ENCODE measurements around the gene MYO9B. TPM values are rescaled to one million over a fixed set of nuclear protein-coding genes. Genes with fewer than 3 reads are reported as not detected.
"Not testable (repeated sequence)": the region's sequence is repeated elsewhere in the genome, so short reads cannot be mapped to it uniquely, and the experiment has no call there.

MYO9B gene
- total RNA-seq, 1 donor from 2014 or later, result 123 TPM

- Mint-ChIP-seq H3K4me3 (ENCODE audit: unreplicated experiment) (no peak overlapping the region), H3K4me1 (ENCODE audit: low read depth, unreplicated experiment) (peaks cover 32% of the 10 kb centered on the region), H3K27me3 (ENCODE audit: low read depth, unreplicated experiment) (no peaks in the 10 kb centered on the region), H3K36me3 (ENCODE audit: low read depth, unreplicated experiment) (peaks cover 30% of the 10 kb centered on the region), H3K27ac (ENCODE audit: unreplicated experiment) (no peak overlapping the region), H3K9me3 (ENCODE audit: unreplicated experiment) (no peaks in the 10 kb centered on the region)
- peaks cover 22% of the 10 kb centered on the region for H3K36me3 ChIP-seq (ENCODE audit: insufficient read depth, low read length)
- H3K27ac ChIP-seq (ENCODE audit: low read depth, low read length), result no peak overlapping the region
- TF ChIP-seq, protein P1, sequence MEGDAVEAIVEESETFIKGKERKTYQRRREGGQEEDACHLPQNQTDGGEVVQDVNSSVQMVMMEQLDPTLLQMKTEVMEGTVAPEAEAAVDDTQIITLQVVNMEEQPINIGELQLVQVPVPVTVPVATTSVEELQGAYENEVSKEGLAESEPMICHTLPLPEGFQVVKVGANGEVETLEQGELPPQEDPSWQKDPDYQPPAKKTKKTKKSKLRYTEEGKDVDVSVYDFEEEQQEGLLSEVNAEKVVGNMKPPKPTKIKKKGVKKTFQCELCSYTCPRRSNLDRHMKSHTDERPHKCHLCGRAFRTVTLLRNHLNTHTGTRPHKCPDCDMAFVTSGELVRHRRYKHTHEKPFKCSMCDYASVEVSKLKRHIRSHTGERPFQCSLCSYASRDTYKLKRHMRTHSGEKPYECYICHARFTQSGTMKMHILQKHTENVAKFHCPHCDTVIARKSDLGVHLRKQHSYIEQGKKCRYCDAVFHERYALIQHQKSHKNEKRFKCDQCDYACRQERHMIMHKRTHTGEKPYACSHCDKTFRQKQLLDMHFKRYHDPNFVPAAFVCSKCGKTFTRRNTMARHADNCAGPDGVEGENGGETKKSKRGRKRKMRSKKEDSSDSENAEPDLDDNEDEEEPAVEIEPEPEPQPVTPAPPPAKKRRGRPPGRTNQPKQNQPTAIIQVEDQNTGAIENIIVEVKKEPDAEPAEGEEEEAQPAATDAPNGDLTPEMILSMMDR (IDR thresholded peaks at IDR 0.05; ENCODE audit: insufficient read depth, low read depth, low read length), result no peak
- TF ChIP-seq EZH2 (IDR thresholded peaks at IDR 0.05; ENCODE audit: insufficient read depth, low read length), result no peak
- no peaks in the 10 kb centered on the region for H3K27me3 ChIP-seq (ENCODE audit: insufficient read depth, low read length)
- H3K4me3 ChIP-seq (ENCODE audit: insufficient read depth, low read depth, low read length), result no peak overlapping the region
- H3K9ac ChIP-seq (ENCODE audit: low read length), result no peak overlapping the region
- H3K9me3 ChIP-seq (ENCODE audit: insufficient read depth, low read depth, low read length), result no peaks in the 10 kb centered on the region
- peaks cover 58% of the 10 kb centered on the region for H4K20me1 ChIP-seq (ENCODE audit: insufficient read depth, low read length)
- DNase-seq (ENCODE audit: low read depth) (no peak), FAIRE-seq (no peak)
- H3K4me2 ChIP-seq (ENCODE audit: low read length), result no peak overlapping the region
- H2AFZ ChIP-seq (ENCODE audit: low read depth, low read length), result no peak overlapping the region
- H3K4me1 ChIP-seq (ENCODE audit: insufficient read depth, low read length), result peaks cover 17% of the 10 kb centered on the region
- peaks cover 85% of the 10 kb centered on the region for H3K79me2 ChIP-seq (ENCODE audit: insufficient read depth, low read length)
Measured at GRCh38 chr19:17105556-17105955, 30.0 kb downstream of the MYO9B start.

- peaks cover 26% of the 10 kb centered on the region for H3K4me1 Mint-ChIP-seq (ENCODE audit: low read depth, unreplicated experiment)
- H3K4me3 Mint-ChIP-seq (ENCODE audit: unreplicated experiment); DNase-seq (ENCODE audit: low read depth); H3K27me3 Mint-ChIP-seq (ENCODE audit: low read depth, unreplicated experiment); H3K9me3 Mint-ChIP-seq (ENCODE audit: unreplicated experiment); H3K27me3 ChIP-seq (ENCODE audit: insufficient read depth, low read length); H3K9me3 ChIP-seq (ENCODE audit: insufficient read depth, low read depth, low read length); H2AFZ ChIP-seq (ENCODE audit: low read depth, low read length); FAIRE-seq; H3K4me3 ChIP-seq (ENCODE audit: insufficient read depth, low read depth, low read length): not testable (repeated sequence)
- peak overlapping the region; percentile 92 for H3K27ac Mint-ChIP-seq (ENCODE audit: unreplicated experiment)
- peaks cover 27% of the 10 kb centered on the region for H3K36me3 Mint-ChIP-seq (ENCODE audit: low read depth, unreplicated experiment)
- Histone ChIP-seq H4K20me1 (ENCODE audit: insufficient read depth, low read length) (peaks cover 56% of the 10 kb centered on the region), H3K27ac (ENCODE audit: low read depth, low read length) (peak overlapping the region; percentile 85), H3K79me2 (ENCODE audit: insufficient read depth, low read length) (peaks cover 85% of the 10 kb centered on the region), H3K4me2 (ENCODE audit: low read length) (peak overlapping the region; percentile 78), H3K9ac (ENCODE audit: low read length) (peak overlapping the region; percentile 70), H3K36me3 (ENCODE audit: insufficient read depth, low read length) (peaks cover 21% of the 10 kb centered on the region), H3K4me1 (ENCODE audit: insufficient read depth, low read length) (peaks cover 17% of the 10 kb centered on the region)
Measured at GRCh38 chr19:17106964-17107363, 31.4 kb downstream of the MYO9B start.

DNA sequence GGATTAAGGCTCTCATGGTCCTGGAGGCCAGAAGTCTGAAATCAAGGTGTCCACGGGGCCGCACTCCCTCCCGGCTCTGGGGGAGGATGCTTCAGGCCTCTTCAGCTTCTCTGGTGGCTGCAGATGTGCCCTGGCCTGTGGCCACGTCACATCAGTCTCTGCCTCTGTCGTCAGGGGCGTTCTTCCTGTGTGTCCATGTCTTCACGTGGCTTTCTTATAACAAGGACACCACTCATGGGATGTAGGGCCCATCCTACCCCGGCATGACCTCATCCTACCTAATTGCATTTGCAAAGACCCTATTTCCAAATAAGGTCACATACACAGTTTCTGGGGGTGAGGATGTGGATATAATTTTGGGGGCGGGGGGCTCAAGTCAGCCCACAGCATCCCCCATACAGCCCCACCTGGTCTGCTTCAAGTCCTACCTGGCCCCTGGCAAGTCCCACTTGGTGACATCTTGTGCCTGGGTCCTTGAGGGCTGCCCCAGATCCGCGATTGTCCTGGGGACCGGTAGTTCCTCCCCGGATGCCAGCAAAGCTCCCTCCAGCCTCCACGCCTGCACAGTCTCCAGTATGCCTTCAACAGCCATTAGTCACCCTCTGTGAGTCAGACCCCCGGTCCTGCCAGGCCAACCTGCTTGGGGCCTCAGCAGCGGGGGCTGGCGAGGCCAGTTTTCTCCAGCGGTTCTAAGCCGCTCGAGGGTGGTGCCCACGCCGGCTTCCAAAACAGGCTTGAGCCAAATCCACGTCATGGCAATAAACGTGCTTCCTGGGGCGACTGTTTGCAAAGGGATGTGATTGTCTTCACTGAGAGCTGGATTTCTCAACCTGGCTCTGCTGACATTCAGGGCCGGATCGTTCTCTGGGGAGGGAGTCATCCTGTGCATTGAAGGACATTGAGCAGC, 32.2 kb downstream of the MYO9B start:
- Histone ChIP-seq H4K20me1 (ENCODE audit: insufficient read depth, low read length) (peaks cover 57% of the 10 kb centered on the region), H3K9me3 (ENCODE audit: insufficient read depth, low read depth, low read length) (no peaks in the 10 kb centered on the region), H3K36me3 (ENCODE audit: insufficient read depth, low read length) (peaks cover 16% of the 10 kb centered on the region), H3K27me3 (ENCODE audit: insufficient read depth, low read length) (no peaks in the 10 kb centered on the region), H3K4me3 (ENCODE audit: insufficient read depth, low read depth, low read length) (peak overlapping the region; percentile 30), H3K27ac (ENCODE audit: low read depth, low read length) (peak overlapping the region; percentile 85), H3K79me2 (ENCODE audit: insufficient read depth, low read length) (peaks cover 85% of the 10 kb centered on the region), H3K9ac (ENCODE audit: low read length) (peak overlapping the region; percentile 72), H2AFZ (ENCODE audit: low read depth, low read length) (peak overlapping the region; percentile 37), H3K4me2 (ENCODE audit: low read length) (peak overlapping the region; percentile 78), H3K4me1 (ENCODE audit: insufficient read depth, low read length) (peaks cover 17% of the 10 kb centered on the region)
- Mint-ChIP-seq H3K9me3 (ENCODE audit: unreplicated experiment) (no peaks in the 10 kb centered on the region), H3K4me1 (ENCODE audit: low read depth, unreplicated experiment) (peaks cover 26% of the 10 kb centered on the region), H3K27ac (ENCODE audit: unreplicated experiment) (peak overlapping the region; percentile 92), H3K36me3 (ENCODE audit: low read depth, unreplicated experiment) (peaks cover 22% of the 10 kb centered on the region), H3K27me3 (ENCODE audit: low read depth, unreplicated experiment) (no peaks in the 10 kb centered on the region), H3K4me3 (ENCODE audit: unreplicated experiment) (no peak overlapping the region)
- FAIRE-seq (peak; percentile 88), DNase-seq (ENCODE audit: low read depth) (peak; percentile 91)
- TF ChIP-seq EZH2 (IDR thresholded peaks at IDR 0.05; ENCODE audit: insufficient read depth, low read length), result no peak
- TF ChIP-seq, protein P1 (IDR thresholded peaks at IDR 0.05; ENCODE audit: insufficient read depth, low read depth, low read length), result no peak
